GM19452 (cell line): ENCODE results near the gene GSG1L.

ENCODE experiments used
- ATAC-seq: cut with Tn5 transposase; IDR thresholded peaks from one replicate; pipeline ENCODE4 v1.9.1; 2021; ENCODE audit not compliant: unreplicated experiment

GSG1L gene

DNA sequence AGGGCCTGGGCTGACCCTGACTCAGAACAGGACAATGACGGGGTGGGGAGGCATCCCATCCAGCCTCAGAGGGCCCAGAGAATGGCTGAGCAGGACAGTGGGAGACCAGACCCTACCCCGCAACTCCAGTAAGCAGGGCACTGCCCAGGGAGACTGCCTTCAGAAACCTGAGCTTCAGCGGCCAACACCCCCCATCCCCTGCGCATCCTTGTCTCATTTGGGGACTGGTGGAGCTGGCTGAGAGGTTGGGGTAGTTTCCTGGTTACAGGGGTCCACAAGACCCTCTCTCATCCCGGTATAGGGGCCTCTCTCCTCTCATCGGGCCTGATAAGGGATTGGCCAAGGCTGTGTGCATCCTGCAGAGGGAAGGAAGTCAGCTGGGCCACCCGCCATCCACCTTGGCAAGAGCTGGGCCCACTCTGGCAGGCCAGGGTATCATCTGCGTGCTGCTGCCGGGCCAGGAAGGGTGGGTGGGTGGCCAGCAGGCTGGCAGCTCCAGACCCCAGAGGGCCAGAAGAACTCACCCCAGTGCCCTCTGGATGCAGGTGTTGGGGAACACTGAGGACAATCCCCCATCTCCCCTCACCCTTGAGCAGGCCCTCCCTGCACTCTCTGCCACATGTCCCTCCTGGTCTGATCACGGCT, 284.5 kb downstream of the GSG1L start:
- ATAC-seq, result no peak

- ATAC-seq, result no peak
Observed at GRCh38 chr16:27778171-27778925, 285.2 kb downstream of the GSG1L start.

DNA sequence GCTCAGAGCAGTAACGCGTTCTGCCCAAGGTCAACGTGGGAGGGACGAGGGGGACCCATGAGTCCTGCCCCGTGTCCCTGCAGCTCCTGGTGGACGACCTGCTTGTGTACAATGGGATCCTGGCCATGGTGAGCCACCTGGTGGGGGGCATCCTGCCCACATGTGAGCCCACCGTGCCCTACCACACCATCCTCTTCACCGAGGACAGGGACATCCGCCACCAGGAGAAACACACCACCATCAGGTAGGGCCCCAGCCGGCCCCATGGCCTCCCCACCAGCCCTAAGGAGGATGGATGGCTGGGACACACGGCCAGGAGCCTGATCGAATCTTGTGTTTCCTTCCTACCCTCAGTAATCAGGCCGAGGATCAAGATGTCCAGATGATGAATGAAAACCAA, 286.0 kb downstream of the GSG1L start:
- ATAC-seq, result no peak

DNA sequence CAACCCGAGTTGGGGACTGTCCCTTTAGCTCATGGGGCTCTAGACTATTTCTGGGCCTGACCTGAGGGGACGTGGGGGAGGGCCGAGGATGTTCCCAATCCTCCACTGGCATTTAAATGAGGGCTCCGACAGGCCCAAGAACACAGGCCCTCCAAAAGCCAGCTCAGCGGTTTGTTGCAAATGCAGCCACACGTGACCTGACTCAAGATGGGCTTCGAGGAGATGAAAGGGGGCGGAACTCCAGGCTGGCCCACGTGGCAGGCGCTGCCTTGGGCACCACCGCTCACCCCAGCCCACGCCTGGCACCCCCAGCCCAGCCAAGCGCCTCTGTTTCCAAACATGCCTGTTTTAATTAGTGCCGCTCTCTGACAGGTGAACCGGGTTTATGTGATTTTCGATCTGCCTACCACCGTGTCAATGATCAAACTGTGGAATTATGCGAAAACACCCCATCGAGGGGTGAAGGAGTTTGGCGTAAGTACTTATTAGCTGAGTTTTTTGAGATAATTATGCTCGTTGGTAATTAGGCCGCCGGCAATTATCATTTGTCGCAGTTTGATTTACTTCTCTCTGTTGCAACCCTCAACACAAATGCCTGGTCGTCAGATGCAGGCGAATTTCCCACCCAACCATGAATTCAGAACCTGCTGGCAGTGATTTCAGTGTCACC, 286.8 kb downstream of the GSG1L start:
- ATAC-seq, result no peak

- ATAC-seq, result no peak
Observed at GRCh38 chr16:27775254-27775653, 288.3 kb downstream of the GSG1L start.

- no peak for ATAC-seq
Observed at GRCh38 chr16:27774779-27775178, 288.7 kb downstream of the GSG1L start.

DNA sequence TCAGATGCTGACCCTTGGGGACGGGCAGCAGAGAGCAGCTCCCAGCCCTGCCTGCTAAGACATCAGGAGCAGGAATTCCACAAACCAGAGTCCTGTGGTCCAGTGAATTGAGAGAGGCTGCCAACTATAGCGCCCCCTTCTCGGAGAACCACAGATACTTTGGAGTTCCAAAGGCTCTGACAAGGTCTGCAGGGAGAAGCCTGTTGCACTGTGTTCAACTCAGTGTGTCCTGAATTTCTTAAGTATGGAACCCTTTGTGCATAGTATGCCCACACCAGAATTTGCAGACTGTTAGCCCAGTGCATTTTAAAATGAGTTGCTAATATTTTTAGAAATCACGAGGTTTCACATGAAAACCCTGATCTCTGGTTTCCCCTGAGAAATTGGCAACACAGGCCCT, 290.2 kb downstream of the GSG1L start:
- ATAC-seq, result no peak

- no peak for ATAC-seq
Observed at GRCh38 chr16:27772093-27772825, 291.3 kb downstream of the GSG1L start.

- no peak for ATAC-seq
Observed at GRCh38 chr16:27771201-27771910, 292.2 kb downstream of the GSG1L start.

- ATAC-seq, result no peak
Observed at GRCh38 chr16:27770271-27771196, 293.0 kb downstream of the GSG1L start.

DNA sequence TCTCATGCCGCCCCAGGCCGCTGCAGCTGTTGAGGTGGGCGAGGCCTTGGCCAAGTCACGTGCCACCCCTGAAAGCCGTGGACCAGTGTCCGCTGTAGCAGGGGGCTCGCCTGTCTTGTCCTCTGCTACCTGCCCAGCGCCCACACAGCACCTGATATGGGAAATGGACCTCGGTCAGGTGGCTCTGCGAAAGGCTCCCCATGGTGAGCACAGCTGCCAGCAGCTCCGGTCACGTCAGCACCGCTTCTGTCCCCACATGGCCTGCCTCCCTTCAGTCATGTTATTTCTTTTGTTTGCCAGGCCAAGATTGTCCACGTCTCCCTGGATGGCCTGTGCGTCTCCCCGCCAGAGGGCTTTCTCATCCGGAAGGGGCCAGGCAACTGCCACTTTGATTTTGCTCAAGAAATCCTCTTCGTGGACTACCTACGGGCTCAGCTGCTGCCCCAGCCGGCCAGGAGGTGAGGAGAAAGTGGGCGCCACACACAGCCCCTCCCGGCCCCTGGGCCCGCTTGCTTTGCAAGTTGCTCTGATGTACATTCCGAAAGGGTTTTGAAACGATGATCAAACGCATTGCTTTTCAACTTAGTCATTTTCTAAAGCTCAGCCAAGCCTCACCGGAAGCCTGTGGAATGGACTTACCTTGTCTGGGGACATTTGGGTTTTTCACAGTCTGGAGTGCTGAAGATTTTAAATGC, 293.8 kb downstream of the GSG1L start:
- no peak for ATAC-seq

- ATAC-seq, result no peak
Observed at GRCh38 chr16:27768651-27769272, 294.8 kb downstream of the GSG1L start.

GRCh38 chr16:27767971-27768591, 295.4 kb downstream of the GSG1L start:
- no peak for ATAC-seq

GRCh38 chr16:27767081-27767480, 296.4 kb downstream of the GSG1L start:
- ATAC-seq, result no peak

GRCh38 chr16:27766236-27766925, 297.1 kb downstream of the GSG1L start:
- ATAC-seq, result no peak

- ATAC-seq, result no peak
Observed at GRCh38 chr16:27764869-27765675, 298.4 kb downstream of the GSG1L start.

GRCh38 chr16:27764427-27764826, 299.1 kb downstream of the GSG1L start:
- ATAC-seq, result no peak
